ENCODE data around the gene CNTN5.

- TF ChIP-seq RUNX3 (IDR thresholded peaks at IDR 0.05; ENCODE audit: low read length), result no peak
- TF ChIP-seq MTA2 (IDR thresholded peaks at IDR 0.05; ENCODE audit: low read depth), result no peak
- no peak for TF ChIP-seq EP300 (IDR thresholded peaks at IDR 0.05; ENCODE audit: borderline replicate concordance in 1 of 2, control insufficient read depth in 1 of 2, low read depth in 2 of 2, low read length in 2 of 2)
- TF ChIP-seq USF2 (IDR thresholded peaks at IDR 0.05; ENCODE audit: borderline replicate concordance, low read depth, low read length), result no peak
- TF ChIP-seq CTCF (IDR thresholded peaks at IDR 0.05 in 2 of 3, conservative IDR thresholded peaks at IDR 0.05 in 1 of 3; ENCODE audit: control insufficient read depth in 2 of 3, extremely low read depth in 1 of 3, insufficient read depth in 1 of 3, low read depth in 3 of 3, low read length in 3 of 3), result no peak
- TF ChIP-seq SREBF1 (IDR thresholded peaks at IDR 0.05; ENCODE audit: low read length), result no peak
- TF ChIP-seq POLR2AphosphoS5 (IDR thresholded peaks at IDR 0.05; ENCODE audit: low read length), result no peak
Measured at GRCh38 chr11:99271527-99271926, 250.8 kb downstream of the CNTN5 start.
